ENCODE data around the gene ADAM15. TPM values are rescaled to one million over a fixed set of nuclear protein-coding genes. Genes with fewer than 3 reads are reported as not detected.

ADAM15 gene
- total RNA-seq, 1 experiment from 2014 or later, result 38.4 TPM

DNA sequence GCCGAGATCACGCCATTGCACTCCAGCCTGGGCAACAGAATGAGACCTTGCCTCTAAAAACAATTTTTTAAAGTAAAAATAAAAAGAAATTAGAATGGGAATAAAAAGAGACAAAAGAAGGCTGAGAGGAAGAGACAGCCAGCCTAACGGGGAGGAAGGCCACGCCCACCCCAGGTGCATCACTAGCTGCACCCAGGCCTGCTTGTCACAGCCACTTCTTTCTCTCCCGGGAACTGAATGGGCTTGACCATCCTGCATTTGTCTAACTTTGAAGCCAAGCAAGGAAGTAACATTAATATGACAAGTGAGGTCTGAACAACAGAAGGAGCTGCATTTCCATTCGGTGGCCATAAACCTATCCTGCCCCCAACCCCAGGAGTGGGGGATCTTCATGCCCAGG is 55.7 kb downstream of the ADAM15 start (continued):
- TF ChIP-seq RORB (CRISPR knock-in tag; IDR thresholded peaks at IDR 0.05), result no peak
- TF ChIP-seq SOX15 (CRISPR knock-in tag; IDR thresholded peaks at IDR 0.05), result no peak
- no peak for TF ChIP-seq NFE2L1 (CRISPR knock-in tag; IDR thresholded peaks at IDR 0.05)
- TF ChIP-seq EMX1 (CRISPR knock-in tag; IDR thresholded peaks at IDR 0.05), result no peak

DNA sequence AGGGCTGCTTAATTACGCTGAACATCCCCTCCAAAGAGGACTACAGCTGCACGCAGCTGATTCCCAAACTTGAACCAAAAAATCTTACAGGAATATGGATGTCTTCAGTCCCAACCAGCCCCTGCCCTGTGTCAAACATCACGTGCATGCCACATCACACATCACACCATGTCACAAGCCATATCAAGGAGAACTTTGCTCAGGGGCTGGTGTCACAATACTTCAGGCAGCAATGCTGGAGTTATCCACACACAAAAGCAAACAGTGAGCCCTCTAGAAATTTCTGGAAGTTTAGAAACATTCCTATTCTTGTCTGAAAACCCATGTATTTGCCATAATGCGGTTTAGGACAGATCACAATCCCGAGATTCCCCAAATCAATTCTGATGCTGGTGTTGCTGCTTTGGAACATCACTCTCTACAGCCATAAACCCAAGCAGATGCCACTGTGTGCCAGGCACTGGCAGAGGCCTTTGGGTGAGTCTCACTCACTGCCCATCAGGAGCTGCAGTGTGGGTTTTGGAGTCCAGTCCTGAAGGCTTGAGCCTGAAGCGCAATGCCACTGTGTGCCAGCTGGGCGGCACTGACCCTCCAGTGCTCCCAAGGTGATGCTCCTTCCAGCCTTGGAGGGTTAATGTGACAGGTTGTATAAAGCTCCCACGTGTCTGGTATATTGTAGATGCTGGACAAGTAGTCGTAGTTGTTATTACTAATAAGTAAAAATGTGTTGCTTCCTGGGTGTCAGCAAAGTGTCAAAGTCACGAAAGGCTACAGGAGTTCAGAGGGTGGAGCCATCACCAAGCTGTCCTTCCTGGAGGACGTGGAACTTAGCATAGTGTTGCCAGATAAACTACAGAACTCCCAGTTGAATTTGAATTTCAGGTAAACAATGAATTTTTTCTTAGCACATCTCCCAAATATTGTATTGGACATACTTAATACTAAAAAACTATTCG is 56.5 kb downstream of the ADAM15 start:
- no peak for DNase-seq (ENCODE audit: low spot score)
- Mint-ChIP-seq H3K27ac (no peak overlapping the region), H3K9me3 (no peaks in the 10 kb centered on the region), H3K36me3 (no peaks in the 10 kb centered on the region), H3K27me3 (ENCODE audit: low read depth) (peaks cover 14% of the 10 kb centered on the region), H3K4me3 (no peak overlapping the region), H3K4me1 (peaks cover 4% of the 10 kb centered on the region; the same call in 1 of the 2 replicates)
- 0 out of 2 replicates have a peak, but pooled peaks have one; percentile 16 for TF ChIP-seq GABPB1 (CRISPR knock-in tag; IDR thresholded peaks at IDR 0.05)
- TF ChIP-seq, protein P1, sequence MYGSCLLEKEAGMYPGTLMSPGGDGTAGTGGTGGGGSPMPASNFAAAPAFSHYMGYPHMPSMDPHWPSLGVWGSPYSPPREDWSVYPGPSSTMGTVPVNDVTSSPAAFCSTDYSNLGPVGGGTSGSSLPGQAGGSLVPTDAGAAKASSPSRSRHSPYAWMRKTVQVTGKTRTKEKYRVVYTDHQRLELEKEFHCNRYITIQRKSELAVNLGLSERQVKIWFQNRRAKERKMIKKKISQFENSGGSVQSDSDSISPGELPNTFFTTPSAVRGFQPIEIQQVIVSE (CRISPR knock-in tag; IDR thresholded peaks at IDR 0.05; ENCODE audit: borderline replicate concordance), result no peak
- ChIA-PET CTCF (interaction anchor here (0.8 to 3.2 kb wide), 7 partner anchors 9 to 65 kb away, joined by 3 to 25 read pairs (median 5); partner anchors contain the start of gene KRTCAP2), POLR2A (no interaction called here)
- ATAC-seq, result no peak

DNA sequence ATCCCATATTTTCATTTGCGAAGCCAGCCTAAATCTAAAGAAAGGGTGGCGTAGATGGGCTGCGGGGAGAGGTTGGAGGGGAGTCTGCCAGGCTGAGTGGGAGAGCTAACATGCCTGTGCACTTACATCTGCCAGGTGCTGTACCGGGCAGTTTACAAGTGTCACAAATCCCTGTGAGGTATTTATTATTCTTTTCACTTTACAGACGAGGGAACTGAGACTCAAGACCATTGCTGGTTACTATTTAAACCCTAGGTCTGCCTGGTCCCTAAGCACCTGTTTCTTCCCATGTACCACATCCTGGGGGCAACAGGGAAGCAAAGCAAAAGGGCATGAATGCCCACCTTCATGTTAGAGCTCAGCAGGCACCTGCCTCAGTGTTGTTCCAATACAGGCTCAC is 57.2 kb downstream of the ADAM15 start:
- H3K27ac Mint-ChIP-seq, result no peak overlapping the region
- ChIA-PET POLR2A (no interaction called here), CTCF (interaction anchor here (0.8 to 3.2 kb wide), 4 partner anchors 9 to 59 kb away, joined by 3 to 25 read pairs (median 10); no protein-coding TSS in a partner anchor)
- H3K4me1 Mint-ChIP-seq, result peaks cover 4% of the 10 kb centered on the region; the same call in 1 of the 2 replicates
- H3K27me3 Mint-ChIP-seq (ENCODE audit: low read depth), result peaks cover 14% of the 10 kb centered on the region
- H3K9me3 Mint-ChIP-seq, result no peaks in the 10 kb centered on the region
- ATAC-seq (no peak), DNase-seq (ENCODE audit: low spot score) (no peak)
- H3K4me3 Mint-ChIP-seq, result no peak overlapping the region
- TF ChIP-seq PRRX2 (CRISPR knock-in tag; IDR thresholded peaks at IDR 0.05) (no peak), KAT7 (CRISPR knock-in tag; IDR thresholded peaks at IDR 0.05; ENCODE audit: borderline replicate concordance) (no peak), HMGA2 (CRISPR knock-in tag; IDR thresholded peaks at IDR 0.05) (no peak), CREM (CRISPR knock-in tag; IDR thresholded peaks at IDR 0.05) (no peak), NFYB (CRISPR knock-in tag; conservative IDR thresholded peaks at IDR 0.05; ENCODE audit: low read depth) (no peak), GRHL2 (CRISPR knock-in tag; IDR thresholded peaks at IDR 0.05; ENCODE audit: insufficient replicate concordance, severe bottlenecking) (no peak), ETV6 (CRISPR knock-in tag; IDR thresholded peaks at IDR 0.05) (no peak), TP53 (CRISPR knock-in tag; IDR thresholded peaks at IDR 0.05) (no peak), SMAD4 (CRISPR knock-in tag; IDR thresholded peaks at IDR 0.05) (no peak), JUN (CRISPR knock-in tag; IDR thresholded peaks at IDR 0.05) (no peak)
- TF ChIP-seq, protein P2, sequence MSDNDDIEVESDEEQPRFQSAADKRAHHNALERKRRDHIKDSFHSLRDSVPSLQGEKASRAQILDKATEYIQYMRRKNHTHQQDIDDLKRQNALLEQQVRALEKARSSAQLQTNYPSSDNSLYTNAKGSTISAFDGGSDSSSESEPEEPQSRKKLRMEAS (CRISPR knock-in tag; IDR thresholded peaks at IDR 0.05), result no peak
- TF ChIP-seq, protein P3, sequence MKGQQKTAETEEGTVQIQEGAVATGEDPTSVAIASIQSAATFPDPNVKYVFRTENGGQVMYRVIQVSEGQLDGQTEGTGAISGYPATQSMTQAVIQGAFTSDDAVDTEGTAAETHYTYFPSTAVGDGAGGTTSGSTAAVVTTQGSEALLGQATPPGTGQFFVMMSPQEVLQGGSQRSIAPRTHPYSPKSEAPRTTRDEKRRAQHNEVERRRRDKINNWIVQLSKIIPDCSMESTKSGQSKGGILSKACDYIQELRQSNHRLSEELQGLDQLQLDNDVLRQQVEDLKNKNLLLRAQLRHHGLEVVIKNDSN (CRISPR knock-in tag; IDR thresholded peaks at IDR 0.05), result no peak
- TF ChIP-seq, protein P4, sequence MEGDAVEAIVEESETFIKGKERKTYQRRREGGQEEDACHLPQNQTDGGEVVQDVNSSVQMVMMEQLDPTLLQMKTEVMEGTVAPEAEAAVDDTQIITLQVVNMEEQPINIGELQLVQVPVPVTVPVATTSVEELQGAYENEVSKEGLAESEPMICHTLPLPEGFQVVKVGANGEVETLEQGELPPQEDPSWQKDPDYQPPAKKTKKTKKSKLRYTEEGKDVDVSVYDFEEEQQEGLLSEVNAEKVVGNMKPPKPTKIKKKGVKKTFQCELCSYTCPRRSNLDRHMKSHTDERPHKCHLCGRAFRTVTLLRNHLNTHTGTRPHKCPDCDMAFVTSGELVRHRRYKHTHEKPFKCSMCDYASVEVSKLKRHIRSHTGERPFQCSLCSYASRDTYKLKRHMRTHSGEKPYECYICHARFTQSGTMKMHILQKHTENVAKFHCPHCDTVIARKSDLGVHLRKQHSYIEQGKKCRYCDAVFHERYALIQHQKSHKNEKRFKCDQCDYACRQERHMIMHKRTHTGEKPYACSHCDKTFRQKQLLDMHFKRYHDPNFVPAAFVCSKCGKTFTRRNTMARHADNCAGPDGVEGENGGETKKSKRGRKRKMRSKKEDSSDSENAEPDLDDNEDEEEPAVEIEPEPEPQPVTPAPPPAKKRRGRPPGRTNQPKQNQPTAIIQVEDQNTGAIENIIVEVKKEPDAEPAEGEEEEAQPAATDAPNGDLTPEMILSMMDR (IDR thresholded peaks at IDR 0.05), result no peak
- TF ChIP-seq, protein P1 (CRISPR knock-in tag; IDR thresholded peaks at IDR 0.05; ENCODE audit: borderline replicate concordance), result no peak
- H3K36me3 Mint-ChIP-seq, result no peaks in the 10 kb centered on the region

Data from WTC11 (cell line).